GM12891 (cell line): ENCODE results near the gene TEAD4.

ENCODE experiments used
- POLR2A ChIP-seq: IDR thresholded peaks from 2 replicates; pipeline ENCODE4 v1.6.1; 2011; ENCODE audit warnings: low read depth, low read length, control low read depth
- POLR2AphosphoS5 ChIP-seq: IDR thresholded peaks from 2 replicates; pipeline ENCODE4 v1.6.1; 2011; ENCODE audit warnings: low read depth, low read length, control low read depth
- POU2F2 ChIP-seq: IDR thresholded peaks from 2 replicates; pipeline ENCODE4 v1.6.1; 2011; ENCODE audit warnings: low read depth, mild to moderate bottlenecking, control low read depth, low read length, moderate library complexity
- SPI1 ChIP-seq: IDR thresholded peaks from 2 replicates; pipeline ENCODE4 v1.6.1; 2011; ENCODE audit warnings: low read depth, low read length, control low read depth
- TAF1 ChIP-seq: IDR thresholded peaks from 2 replicates; pipeline ENCODE4 v1.6.1; 2011; ENCODE audit warnings: low read depth, low read length, control low read depth

GRCh38 chr12:3071107-3071506, 111.9 kb downstream of the TEAD4 start:
- TF ChIP-seq POLR2A (no peak), TAF1 (no peak), POLR2AphosphoS5 (no peak), POU2F2 (no peak), SPI1 (no peak)
